ENCODE results near the gene CORO7.

CORO7 gene

DNA sequence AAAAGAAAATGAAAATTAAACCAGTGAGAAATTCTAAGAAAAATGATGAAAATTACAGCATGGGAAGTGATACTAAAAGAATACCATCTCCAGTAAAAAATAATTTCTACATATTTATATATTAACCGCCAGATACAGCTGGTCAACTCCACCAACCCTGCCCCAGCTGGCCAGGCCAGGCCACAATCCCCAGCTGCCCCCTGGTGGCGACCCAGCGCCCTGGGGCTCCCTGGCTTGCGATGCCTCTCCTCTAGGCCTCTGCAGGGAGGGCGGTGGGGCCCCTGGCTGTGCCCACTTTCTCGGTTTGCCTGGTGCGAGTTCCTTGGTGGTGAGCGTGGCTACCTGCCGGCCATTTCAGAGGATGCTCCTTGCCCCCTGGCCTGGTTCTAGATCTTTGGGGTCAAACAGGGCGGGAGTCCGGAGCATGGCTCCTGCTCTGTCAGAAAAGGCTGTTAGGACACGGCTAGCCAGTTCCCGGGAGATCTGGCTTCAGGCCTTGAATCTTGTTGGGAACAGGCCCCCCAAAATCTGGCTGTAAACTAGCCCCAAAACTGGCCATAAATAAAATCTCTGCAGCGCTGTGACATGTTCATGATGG lies 86.0 kb downstream of the CORO7 start:
- H3K27me3 ChIP-seq (ENCODE audit: control insufficient read depth in 1 of 2, insufficient read depth in 2 of 2, low read length in 2 of 2), result no peaks in the 10 kb centered on the region
- H3K9me3 ChIP-seq (ENCODE audit: control insufficient read depth in 2 of 2, low read length in 2 of 2), result no peaks in the 10 kb centered on the region
- H3K9ac ChIP-seq (ENCODE audit: low read length in 2 of 2), result no peak overlapping the region
- H3K4me3 ChIP-seq (ENCODE audit: low read length in 2 of 2), result no peak overlapping the region
- H3K27ac ChIP-seq (ENCODE audit: low read length), result no peak overlapping the region
- peaks cover 2 to 13% of the 10 kb centered on the region in 2 donors for H3K36me3 ChIP-seq (ENCODE audit: control insufficient read depth in 2 of 2, insufficient read depth in 2 of 2, low read length in 2 of 2)
- peaks cover 40% of the 10 kb centered on the region for H3K4me1 ChIP-seq (ENCODE audit: control insufficient read depth, insufficient read depth, low read length)

DNA sequence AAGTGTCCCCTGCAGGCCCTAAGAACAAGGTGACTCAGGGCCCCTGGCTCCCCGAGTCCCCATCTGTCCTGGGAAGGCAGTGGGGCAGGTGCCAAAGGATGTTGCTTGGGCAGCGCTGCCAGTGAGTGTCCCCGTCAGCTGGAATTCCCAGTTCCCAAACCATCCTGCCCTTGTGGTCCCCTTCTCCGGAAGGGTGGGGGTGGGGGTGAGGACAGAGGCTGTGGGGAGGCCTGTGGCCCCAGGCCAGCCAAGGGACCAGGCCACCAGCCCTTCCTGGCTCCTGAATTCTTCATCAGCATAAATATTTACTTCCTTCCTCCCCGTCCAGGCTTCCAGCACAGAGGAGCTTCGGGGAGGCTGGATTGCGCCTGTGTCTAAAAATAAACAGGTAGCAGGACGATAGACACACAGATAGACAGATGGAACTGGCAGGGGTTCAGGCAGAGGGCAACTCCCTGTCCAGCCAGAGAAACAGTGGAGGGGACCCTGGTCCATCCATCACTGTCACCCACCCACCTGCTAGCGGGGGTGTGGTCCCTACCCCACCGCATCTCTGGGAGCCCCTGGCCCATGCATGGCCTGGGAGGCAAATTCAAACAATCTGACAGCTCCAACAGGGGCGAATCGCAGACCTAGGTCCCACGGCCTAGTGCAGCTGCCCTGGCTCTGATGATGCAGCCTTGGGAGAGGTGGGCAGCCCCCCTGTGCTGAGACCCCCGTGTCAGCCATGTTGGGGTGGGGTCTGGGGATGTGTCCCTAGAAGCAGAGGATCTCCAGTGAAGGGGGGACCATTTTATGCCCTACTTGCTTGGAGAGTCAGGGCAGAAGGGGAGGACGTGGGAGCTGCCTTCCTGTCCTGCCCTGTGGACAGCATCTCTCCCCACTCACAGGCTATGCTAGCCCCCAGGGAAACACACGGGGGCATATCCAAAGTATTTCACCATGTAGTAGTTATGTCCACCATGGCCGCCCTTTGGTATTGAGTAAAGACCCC lies 87.3 kb downstream of the CORO7 start:
- peak overlapping the region; percentile 80 for H3K27ac ChIP-seq (ENCODE audit: low read length)
- peak overlapping the region; percentile 68 for H3K9ac ChIP-seq (ENCODE audit: low read length in 2 of 2)
- peak overlapping the region; percentile 46 to 75 for H3K4me3 ChIP-seq (ENCODE audit: low read length in 2 of 2)
- H3K4me1 ChIP-seq (ENCODE audit: control insufficient read depth, insufficient read depth, low read length), result peaks cover 53% of the 10 kb centered on the region
- H3K27me3 ChIP-seq (ENCODE audit: control insufficient read depth in 1 of 2, insufficient read depth in 2 of 2, low read length in 2 of 2), result no peaks in the 10 kb centered on the region
- H3K36me3 ChIP-seq (ENCODE audit: control insufficient read depth in 2 of 2, insufficient read depth in 2 of 2, low read length in 2 of 2), result peaks cover 0 to 5% of the 10 kb centered on the region in 2 donors
- H3K9me3 ChIP-seq (ENCODE audit: control insufficient read depth in 2 of 2, low read length in 2 of 2), result no peaks in the 10 kb centered on the region

DNA sequence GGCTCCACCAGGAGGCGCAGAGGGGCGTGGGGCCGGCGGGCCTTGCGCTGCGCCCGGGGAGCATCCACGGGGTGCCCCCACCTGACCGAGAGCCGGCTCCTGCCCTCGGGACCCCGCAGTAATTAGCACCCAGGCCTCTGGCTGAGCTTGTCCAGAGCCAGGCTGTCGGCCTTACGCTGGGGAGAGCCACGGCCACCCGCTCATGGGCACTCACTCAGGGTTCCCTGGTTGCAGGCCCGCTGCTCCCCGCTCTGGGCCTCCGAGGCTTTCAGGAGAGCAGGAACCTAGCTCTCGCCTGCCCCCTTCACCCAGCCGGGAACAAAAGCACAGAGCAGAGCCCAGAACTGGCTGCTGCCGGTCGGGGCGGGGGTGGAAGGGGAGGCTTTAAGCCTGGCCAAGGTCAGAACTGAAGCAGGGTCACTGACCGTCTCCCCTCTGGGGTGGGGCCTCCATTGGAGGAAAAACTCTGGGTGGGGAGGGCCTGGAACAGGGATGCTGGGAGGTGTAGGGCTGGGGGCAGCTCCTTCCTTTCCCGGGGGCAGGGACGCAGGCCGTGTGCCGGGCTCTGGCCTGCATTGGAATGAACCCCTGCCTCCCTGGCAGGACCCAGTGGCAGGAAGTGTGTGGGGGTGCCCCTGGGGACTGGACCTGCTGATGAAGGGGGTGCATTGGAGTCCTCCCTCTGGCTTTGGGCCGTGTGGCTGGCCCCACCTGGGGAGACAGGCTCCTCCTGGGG lies 88.2 kb downstream of the CORO7 start:
- peak overlapping the region; percentile 80 for H3K27ac ChIP-seq (ENCODE audit: low read length)
- H3K9ac ChIP-seq (ENCODE audit: low read length in 2 of 2), result peak overlapping the region; percentile 68
- H3K4me1 ChIP-seq (ENCODE audit: control insufficient read depth, insufficient read depth, low read length), result peaks cover 62% of the 10 kb centered on the region
- H3K4me3 ChIP-seq (ENCODE audit: low read length in 2 of 2), result peak overlapping the region; percentile 46 to 75
- no peaks in the 10 kb centered on the region for H3K27me3 ChIP-seq (ENCODE audit: control insufficient read depth in 1 of 2, insufficient read depth in 2 of 2, low read length in 2 of 2)
- peaks cover 0 to 5% of the 10 kb centered on the region in 2 donors for H3K36me3 ChIP-seq (ENCODE audit: control insufficient read depth in 2 of 2, insufficient read depth in 2 of 2, low read length in 2 of 2)
- H3K9me3 ChIP-seq (ENCODE audit: control insufficient read depth in 2 of 2, low read length in 2 of 2), result no peaks in the 10 kb centered on the region

DNA sequence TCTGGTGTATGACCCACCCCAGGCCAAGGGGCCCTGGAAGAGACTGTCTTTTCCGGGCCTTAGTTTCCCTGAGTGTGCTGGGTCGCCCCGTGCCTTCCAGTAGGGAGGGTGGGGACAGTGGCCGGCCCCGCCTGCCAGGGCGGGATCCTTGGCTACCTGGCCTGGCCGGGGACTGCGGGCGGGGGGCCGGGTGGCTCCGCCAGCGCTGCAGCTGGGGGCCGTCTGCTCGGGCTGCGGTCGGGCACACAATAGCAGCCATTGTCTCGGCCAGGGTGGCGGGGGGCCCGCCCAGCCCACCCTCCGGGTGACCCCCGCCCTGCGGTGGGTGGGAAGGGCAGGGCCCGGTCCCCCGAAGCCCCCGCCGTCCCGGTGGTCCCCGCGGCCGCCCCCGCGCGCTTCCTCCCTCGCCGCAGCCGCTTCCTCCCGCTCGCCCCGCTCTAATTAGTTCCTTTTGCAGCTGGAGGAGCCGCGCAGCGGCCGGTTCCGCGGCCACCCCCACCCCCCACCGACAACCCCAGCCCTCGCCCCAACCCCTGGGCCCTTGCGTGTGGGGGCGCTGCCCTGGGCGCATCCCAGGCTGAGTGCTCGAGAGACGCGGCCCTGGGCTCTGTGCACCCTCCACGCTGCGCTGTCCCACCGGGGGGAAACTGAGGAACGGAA lies 88.9 kb downstream of the CORO7 start:
- H3K36me3 ChIP-seq (ENCODE audit: control insufficient read depth in 2 of 2, insufficient read depth in 2 of 2, low read length in 2 of 2), result peaks cover 0 to 3% of the 10 kb centered on the region in 2 donors
- H3K27ac ChIP-seq (ENCODE audit: low read length), result peak overlapping the region; percentile 80
- no peaks in the 10 kb centered on the region for H3K9me3 ChIP-seq (ENCODE audit: control insufficient read depth in 2 of 2, low read length in 2 of 2)
- H3K27me3 ChIP-seq (ENCODE audit: control insufficient read depth in 1 of 2, insufficient read depth in 2 of 2, low read length in 2 of 2), result no peaks in the 10 kb centered on the region
- H3K9ac ChIP-seq (ENCODE audit: low read length in 2 of 2), result peak overlapping the region; percentile 58 to 68
- H3K4me3 ChIP-seq (ENCODE audit: low read length in 2 of 2), result peak overlapping the region; percentile 46 to 75
- peaks cover 68% of the 10 kb centered on the region for H3K4me1 ChIP-seq (ENCODE audit: control insufficient read depth, insufficient read depth, low read length)

DNA sequence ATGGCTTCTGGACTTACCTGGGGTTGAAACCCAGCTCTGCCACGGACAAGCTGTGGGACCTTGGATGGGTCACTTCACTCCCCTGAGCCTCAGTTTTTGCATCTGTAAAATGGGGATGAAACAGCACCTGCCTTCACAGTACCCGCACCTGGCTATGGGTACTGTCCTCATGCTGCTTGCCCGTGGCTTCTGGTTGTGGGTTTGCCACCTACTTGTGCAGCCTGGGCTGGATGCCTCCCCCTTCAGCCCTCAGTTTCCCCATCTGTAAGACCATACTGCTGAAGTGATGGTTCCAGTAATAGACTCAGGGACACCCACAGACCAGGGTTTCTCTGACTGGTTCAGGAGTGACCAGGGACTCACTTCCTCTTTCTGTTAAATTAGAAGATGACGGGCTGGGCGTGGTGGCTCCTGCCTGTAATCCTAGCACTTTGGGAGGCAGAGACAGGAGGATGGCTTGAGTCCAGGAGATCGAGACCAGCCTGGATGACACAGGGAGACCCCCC lies 91.1 kb downstream of the CORO7 start:
- H3K4me3 ChIP-seq (ENCODE audit: low read length in 2 of 2), result no peak overlapping the region
- peaks cover 78% of the 10 kb centered on the region for H3K4me1 ChIP-seq (ENCODE audit: control insufficient read depth, insufficient read depth, low read length)
- H3K9me3 ChIP-seq (ENCODE audit: control insufficient read depth in 2 of 2, low read length in 2 of 2), result no peaks in the 10 kb centered on the region

DNA sequence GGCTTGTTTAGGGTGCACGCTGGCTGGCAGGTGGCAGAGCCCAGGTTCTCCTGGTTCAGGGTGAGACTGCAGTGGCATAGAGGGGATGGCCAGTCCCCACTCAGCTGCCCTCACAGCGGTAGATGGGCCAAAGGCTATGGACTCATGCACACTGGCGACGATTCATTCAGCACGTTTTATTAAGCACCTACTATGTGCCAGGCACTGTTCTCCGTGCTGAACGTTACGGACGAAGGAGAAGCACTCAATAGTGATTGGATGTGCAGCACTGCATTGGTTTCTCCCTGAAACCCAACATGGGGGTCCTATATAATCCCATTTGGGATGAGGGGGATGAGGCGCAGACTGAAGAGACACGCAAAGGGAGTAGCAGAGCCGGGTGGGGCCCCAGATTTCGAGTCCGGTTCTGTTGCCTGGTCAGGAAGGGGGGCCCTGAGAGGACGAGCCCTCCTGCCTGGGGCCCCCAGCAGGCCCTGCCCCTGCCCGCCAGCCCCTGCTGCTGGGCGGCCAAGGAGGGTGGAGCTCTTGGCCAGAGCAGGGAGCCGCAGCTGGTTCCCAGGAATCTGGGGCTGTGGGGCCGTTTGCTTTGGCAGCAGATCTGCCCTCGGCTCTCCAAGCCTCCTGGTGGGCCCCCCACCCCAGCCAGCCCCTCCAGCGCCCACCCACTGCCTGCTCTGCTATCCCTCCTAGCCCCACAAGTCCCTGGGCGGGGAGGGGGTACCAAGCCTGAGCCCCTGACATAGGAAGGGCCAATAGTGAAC lies 91.7 kb downstream of the CORO7 start:
- Histone ChIP-seq H3K9ac (ENCODE audit: low read length in 2 of 2) (peak overlapping the region; percentile 33 to 51), H3K36me3 (ENCODE audit: control insufficient read depth in 2 of 2, insufficient read depth in 2 of 2, low read length in 2 of 2) (no peaks in the 10 kb centered on the region), H3K27ac (ENCODE audit: low read length) (peak overlapping the region; percentile 74), H3K27me3 (ENCODE audit: control insufficient read depth in 1 of 2, insufficient read depth in 2 of 2, low read length in 2 of 2) (no peaks in the 10 kb centered on the region), H3K9me3 (ENCODE audit: control insufficient read depth in 2 of 2, low read length in 2 of 2) (no peaks in the 10 kb centered on the region), H3K4me1 (ENCODE audit: control insufficient read depth, insufficient read depth, low read length) (peaks cover 80% of the 10 kb centered on the region), H3K4me3 (ENCODE audit: low read length in 2 of 2) (peak overlapping the region in 1 of 2 donors; percentile 52)

More for the DNA sequence above, 91.1 kb downstream of the CORO7 start:
- H3K27me3 ChIP-seq (ENCODE audit: control insufficient read depth in 1 of 2, insufficient read depth in 2 of 2, low read length in 2 of 2), result no peaks in the 10 kb centered on the region
- H3K36me3 ChIP-seq (ENCODE audit: control insufficient read depth in 2 of 2, insufficient read depth in 2 of 2, low read length in 2 of 2), result no peaks in the 10 kb centered on the region
- H3K27ac ChIP-seq (ENCODE audit: low read length), result peak overlapping the region; percentile 74
- H3K9ac ChIP-seq (ENCODE audit: low read length in 2 of 2), result peak overlapping the region; percentile 33 to 42

DNA sequence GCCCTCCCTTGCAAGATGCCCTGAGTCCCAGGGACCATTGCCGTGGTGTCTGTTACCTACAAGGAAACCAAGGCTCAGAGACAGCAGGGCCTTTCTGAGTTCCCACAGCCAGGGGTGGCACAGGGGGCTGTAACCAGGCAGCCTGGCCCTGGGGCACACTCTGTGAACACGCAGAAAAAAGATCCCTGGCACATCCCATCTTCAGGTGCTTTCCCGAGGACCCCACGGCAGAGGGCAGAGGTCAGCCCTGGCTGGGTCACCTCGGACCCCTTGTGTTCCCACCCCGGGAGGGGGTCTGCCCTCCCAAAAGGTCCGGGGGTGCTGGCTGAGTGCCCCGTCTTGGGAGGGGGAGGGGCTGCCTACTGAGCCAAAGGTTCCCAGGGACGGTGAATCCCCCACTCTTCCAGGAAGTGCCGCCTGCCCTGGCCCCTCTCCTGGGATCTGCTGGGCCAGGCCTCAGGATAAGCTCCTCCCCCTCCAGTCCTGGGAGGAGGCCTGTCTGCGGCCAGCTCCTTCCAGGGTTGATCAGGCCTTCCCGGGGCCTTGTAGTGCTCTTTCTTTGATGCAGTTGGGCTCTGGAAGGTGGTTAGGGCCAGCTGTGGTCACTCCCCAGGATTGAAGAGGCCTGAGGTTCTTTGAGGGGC lies 92.4 kb downstream of the CORO7 start:
- Histone ChIP-seq H3K4me3 (ENCODE audit: low read length in 2 of 2) (peak overlapping the region; percentile 1 to 52), H3K4me1 (ENCODE audit: control insufficient read depth, insufficient read depth, low read length) (peaks cover 80% of the 10 kb centered on the region), H3K9ac (ENCODE audit: low read length in 2 of 2) (peak overlapping the region; percentile 51 to 70), H3K36me3 (ENCODE audit: control insufficient read depth in 2 of 2, insufficient read depth in 2 of 2, low read length in 2 of 2) (no peaks in the 10 kb centered on the region), H3K27me3 (ENCODE audit: control insufficient read depth in 1 of 2, insufficient read depth in 2 of 2, low read length in 2 of 2) (no peaks in the 10 kb centered on the region), H3K9me3 (ENCODE audit: control insufficient read depth in 2 of 2, low read length in 2 of 2) (no peaks in the 10 kb centered on the region), H3K27ac (ENCODE audit: low read length) (peak overlapping the region; percentile 74)

DNA sequence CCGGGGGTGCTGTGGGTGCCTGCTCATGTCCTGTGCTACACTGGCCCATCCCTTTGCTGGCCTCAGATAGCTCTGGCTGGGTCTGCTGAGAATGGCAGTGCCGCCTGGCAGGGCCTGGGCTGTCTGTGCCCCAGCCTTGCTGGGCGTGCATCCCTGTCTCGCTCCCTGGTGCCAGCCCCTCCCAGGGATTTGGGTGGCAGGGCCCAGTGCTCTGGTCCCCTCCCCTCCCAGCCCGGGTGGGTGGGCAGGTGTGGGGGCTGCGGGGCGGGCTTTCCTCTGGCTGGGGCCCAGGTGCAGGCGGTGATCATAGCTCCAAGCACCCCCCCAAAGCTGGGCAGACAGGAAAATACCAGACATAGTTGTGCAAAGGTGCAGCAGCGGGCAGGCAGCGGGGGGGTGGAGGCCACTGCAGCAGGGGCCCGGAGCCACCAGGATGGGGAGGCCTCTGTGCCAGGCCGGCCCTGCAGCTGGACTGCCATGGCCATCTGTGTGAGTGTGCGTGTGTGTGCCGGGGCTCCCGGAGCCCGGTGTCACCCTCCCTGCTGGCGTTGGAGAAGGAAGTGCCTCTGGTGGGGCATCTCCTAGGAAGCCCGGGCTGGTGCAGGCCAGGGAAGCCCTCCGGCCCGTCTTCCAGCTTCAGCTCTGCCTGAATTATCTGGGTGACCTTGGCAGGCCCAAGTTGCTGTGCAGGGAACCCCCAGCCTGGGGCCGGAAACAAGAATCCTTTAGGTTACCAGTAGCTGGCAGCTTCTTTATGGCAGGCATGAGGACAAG lies 93.1 kb downstream of the CORO7 start:
- no peaks in the 10 kb centered on the region for H3K27me3 ChIP-seq (ENCODE audit: control insufficient read depth in 1 of 2, insufficient read depth in 2 of 2, low read length in 2 of 2)
- H3K9ac ChIP-seq (ENCODE audit: low read length in 2 of 2), result peak overlapping the region; percentile 51 to 70
- peak overlapping the region; percentile 1 to 52 for H3K4me3 ChIP-seq (ENCODE audit: low read length in 2 of 2)

More for the DNA sequence above, 93.1 kb downstream of the CORO7 start:
- Histone ChIP-seq H3K27ac (ENCODE audit: low read length) (peak overlapping the region; percentile 74), H3K4me1 (ENCODE audit: control insufficient read depth, insufficient read depth, low read length) (peaks cover 79% of the 10 kb centered on the region), H3K9me3 (ENCODE audit: control insufficient read depth in 2 of 2, low read length in 2 of 2) (no peaks in the 10 kb centered on the region), H3K36me3 (ENCODE audit: control insufficient read depth in 2 of 2, insufficient read depth in 2 of 2, low read length in 2 of 2) (no peaks in the 10 kb centered on the region)

All from stomach smooth muscle (tissue), 2 donors.